ENCODE data around the gene APCDD1L.

APCDD1L gene

DNA sequence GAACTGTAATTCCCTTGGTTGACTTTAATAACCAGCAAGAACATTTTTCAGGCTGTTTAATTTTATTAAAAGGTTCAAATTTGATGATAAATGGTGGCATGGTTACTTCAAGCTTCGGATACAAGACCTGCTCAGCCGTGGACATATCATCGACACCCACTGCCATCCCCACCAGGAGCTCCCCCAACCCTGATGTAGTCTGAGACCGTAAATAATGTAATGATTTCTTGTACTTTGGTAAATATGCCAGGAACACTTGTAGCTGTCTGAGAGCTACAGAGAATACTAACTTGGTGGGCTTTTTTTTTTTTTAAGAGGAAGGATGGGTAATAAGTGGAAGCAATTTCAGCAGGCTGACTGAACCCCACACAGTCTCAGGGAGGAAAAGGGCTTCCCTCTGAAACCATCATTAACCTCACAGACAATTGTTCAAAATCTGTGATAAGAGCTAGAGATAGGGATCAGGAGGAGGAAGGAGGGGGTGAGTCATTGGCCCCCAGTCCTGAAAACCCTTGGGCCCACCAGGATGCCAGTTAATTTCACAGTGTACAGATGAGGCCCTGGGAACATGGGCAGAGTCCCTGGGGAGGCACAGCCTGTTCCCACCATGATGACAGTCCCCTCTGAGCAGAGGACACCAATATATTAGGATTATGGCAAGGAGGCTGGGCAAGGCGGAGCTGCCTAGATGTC, 56.0 kb downstream of the APCDD1L start:
- TF ChIP-seq, protein P1, sequence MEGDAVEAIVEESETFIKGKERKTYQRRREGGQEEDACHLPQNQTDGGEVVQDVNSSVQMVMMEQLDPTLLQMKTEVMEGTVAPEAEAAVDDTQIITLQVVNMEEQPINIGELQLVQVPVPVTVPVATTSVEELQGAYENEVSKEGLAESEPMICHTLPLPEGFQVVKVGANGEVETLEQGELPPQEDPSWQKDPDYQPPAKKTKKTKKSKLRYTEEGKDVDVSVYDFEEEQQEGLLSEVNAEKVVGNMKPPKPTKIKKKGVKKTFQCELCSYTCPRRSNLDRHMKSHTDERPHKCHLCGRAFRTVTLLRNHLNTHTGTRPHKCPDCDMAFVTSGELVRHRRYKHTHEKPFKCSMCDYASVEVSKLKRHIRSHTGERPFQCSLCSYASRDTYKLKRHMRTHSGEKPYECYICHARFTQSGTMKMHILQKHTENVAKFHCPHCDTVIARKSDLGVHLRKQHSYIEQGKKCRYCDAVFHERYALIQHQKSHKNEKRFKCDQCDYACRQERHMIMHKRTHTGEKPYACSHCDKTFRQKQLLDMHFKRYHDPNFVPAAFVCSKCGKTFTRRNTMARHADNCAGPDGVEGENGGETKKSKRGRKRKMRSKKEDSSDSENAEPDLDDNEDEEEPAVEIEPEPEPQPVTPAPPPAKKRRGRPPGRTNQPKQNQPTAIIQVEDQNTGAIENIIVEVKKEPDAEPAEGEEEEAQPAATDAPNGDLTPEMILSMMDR (conservative IDR thresholded peaks at IDR 0.05; ENCODE audit: control insufficient read depth, insufficient read depth, low read depth, low read length): no peak
- DNase-seq (ENCODE audit: low read depth): no peak
- H3K4me3 ChIP-seq (ENCODE audit: control insufficient read depth, low read depth, low read length): no peak overlapping the region

DNA sequence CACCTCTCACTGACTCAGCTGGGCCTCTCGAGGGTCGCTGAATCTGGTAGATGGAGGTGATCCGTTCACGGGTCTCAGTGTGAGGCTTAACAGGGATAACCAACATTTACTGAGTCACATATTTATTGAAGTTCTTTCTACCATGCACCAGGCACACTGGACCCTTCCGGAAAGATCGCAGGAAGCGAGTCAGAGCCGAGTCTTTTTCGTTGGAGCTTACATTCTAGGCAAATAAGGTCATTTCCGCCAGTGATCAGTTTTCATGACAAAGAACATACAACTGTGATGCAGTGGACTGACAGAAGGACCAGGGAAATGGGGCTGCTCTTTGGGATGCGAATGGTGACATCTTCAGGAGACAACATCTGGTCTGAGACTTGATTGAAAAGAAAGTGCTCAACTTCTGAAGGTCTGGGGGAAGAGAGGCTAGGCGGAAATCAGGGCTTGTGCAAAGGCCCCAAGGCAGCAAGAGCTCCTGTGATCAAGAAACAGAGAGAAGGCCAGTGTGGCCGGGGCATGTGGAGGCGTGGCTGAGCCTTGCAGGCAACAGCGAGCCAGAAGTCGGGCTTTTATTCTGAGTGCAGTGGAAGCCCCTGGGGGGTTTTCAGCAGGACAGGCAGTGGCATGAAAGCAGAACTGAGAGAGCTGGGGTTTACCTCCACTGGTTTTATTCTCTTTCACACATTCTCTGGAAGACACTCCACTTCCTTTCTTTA, 56.7 kb downstream of the APCDD1L start:
- TF ChIP-seq, protein P1 (conservative IDR thresholded peaks at IDR 0.05; ENCODE audit: control insufficient read depth, insufficient read depth, low read depth, low read length): no peak
- peak; percentile 37 for DNase-seq (ENCODE audit: low read depth)
- no peak overlapping the region for H3K4me3 ChIP-seq (ENCODE audit: control insufficient read depth, low read depth, low read length)

DNA sequence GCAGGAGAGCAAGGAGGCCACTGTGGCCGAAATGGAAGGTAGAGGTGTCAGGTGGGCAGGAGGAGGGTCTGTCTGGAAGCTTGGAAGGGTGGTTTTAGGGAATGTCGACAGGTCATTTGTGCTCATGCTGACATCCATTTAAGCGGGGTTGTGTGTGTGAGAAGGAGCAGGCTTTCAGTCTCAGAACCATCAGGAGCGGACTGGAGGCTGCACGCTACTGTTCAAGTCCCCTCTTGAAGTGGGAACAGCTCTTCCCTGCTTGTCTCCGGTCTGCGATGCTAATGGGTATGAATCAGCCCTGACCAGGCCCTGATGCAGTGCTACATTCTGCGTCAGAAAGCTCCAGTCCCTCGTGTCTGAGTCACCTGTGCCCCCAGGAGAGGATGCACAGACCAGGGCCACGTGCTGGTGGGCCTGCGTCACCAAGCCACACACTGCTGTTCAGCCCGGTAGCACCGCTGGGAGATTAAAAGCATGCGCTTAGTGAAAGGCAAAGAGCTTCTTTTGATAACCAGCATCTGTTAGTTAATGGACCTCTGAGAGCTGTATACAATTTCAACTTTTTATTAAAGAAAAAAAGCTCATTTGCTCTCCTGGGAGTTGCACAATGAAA, 58.0 kb downstream of the APCDD1L start:
- no peak overlapping the region for H3K4me3 ChIP-seq (ENCODE audit: control insufficient read depth, low read depth, low read length)
- DNase-seq (ENCODE audit: low read depth): peak; percentile 93
- TF ChIP-seq, protein P1 (conservative IDR thresholded peaks at IDR 0.05; ENCODE audit: control insufficient read depth, insufficient read depth, low read depth, low read length): no peak

DNA sequence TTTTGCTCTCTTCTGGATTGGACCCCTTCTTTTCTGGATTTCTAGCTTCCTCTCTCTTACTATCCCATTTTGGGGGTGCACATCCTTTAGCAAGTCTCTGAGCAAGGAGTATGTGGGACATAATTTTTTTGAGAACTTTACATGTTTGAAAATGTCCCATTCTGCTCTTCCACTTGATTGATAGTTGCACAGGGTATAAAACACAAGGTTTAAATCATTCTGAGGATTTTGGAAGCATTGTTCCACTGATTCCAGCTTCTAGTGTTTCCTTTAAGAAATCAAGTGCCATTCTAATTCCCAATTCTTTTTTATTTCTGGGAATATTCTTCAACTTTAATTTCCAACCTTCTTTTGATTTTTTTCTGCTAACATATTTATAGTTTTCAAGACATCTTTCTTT, 60.7 kb downstream of the APCDD1L start:
- TF ChIP-seq, protein P1 (conservative IDR thresholded peaks at IDR 0.05; ENCODE audit: control insufficient read depth, insufficient read depth, low read depth, low read length): no peak
- H3K4me3 ChIP-seq (ENCODE audit: control insufficient read depth, low read depth, low read length): no peak overlapping the region
- no peak for DNase-seq (ENCODE audit: low read depth)

DNA sequence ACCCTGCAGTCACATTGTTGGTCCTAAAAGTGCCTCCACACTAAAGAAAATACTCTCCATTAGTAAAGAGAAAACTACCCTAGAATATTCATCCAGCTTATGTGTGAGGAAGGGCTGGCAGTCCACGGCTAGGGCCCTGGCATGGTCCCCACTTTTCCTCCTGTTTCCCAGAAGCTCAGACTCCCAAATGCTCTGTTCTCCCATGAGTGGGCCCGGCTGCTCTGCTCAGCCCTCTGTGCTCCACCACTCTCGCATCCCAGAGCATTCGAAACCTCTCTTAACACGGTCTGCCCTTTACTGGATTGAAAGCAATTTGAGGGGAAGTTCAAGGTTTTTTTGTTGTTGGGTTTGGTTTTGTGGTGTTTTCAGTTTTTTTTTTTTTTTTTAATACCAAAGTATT, 61.8 kb downstream of the APCDD1L start:
- TF ChIP-seq, protein P1 (conservative IDR thresholded peaks at IDR 0.05; ENCODE audit: control insufficient read depth, insufficient read depth, low read depth, low read length): no peak
- no peak for DNase-seq (ENCODE audit: low read depth)
- H3K4me3 ChIP-seq (ENCODE audit: control insufficient read depth, low read depth, low read length): no peak overlapping the region

DNA sequence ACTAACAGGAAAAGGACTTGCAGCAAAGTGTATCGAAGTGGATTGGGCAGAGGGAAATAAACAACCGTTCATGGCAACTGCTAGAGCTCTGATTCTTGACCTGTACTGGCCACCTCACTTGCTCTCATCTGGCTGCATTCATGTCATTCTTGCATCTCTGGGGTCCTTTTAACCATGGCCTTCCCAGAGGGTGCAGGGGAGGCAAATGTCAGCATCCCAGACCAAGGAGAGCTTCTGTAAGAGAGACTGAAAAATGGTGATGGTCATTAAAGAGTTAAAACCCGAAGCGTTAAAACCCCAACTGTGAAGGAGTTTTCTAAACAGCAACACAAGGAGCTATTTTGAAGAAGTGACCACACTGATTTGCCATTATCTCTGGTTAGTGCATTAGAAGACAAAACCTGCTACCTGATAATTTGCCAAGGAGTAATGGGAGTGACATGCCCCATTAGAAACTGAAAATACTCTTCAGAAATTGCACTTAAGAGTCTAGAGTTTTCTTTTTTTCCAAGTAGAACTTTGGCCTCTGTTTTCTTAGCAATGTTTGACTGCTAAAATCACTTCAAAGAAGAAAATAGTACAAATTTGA, 62.4 kb downstream of the APCDD1L start:
- TF ChIP-seq, protein P1 (conservative IDR thresholded peaks at IDR 0.05; ENCODE audit: control insufficient read depth, insufficient read depth, low read depth, low read length): no peak
- no peak overlapping the region for H3K4me3 ChIP-seq (ENCODE audit: control insufficient read depth, low read depth, low read length)
- DNase-seq (ENCODE audit: low read depth): no peak

All from fibroblast of mammary gland (primary cell).